OCI-LY7 (cell line): Measurements from ENCODE around the gene INS.

Source experiments
- EZH2phosphoT487 ChIP-seq: fragments of 200-600 bp; sonication (generic); IDR thresholded peaks from 2 replicates; pipeline ENCODE4 v1.6.1; 2018; ENCODE audit warnings: low read depth, borderline replicate concordance, mild to moderate bottlenecking, mixed run types, antibody characterized with exemption, low read length, moderate library complexity, mixed read lengths
- TF ChIP-seq, protein P1 (sequence below): fragments of 200-600 bp; sonication (generic); conservative IDR thresholded peaks from 2 replicates; pipeline ENCODE4 v1.5.1; 2014; ENCODE audit warnings: mild to moderate bottlenecking, antibody characterized with exemption, low read length, moderate library complexity, mixed read lengths

- no peak for TF ChIP-seq EZH2phosphoT487
- TF ChIP-seq, protein P1, sequence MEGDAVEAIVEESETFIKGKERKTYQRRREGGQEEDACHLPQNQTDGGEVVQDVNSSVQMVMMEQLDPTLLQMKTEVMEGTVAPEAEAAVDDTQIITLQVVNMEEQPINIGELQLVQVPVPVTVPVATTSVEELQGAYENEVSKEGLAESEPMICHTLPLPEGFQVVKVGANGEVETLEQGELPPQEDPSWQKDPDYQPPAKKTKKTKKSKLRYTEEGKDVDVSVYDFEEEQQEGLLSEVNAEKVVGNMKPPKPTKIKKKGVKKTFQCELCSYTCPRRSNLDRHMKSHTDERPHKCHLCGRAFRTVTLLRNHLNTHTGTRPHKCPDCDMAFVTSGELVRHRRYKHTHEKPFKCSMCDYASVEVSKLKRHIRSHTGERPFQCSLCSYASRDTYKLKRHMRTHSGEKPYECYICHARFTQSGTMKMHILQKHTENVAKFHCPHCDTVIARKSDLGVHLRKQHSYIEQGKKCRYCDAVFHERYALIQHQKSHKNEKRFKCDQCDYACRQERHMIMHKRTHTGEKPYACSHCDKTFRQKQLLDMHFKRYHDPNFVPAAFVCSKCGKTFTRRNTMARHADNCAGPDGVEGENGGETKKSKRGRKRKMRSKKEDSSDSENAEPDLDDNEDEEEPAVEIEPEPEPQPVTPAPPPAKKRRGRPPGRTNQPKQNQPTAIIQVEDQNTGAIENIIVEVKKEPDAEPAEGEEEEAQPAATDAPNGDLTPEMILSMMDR, result no peak
These were observed 10.6 kb upstream of the INS start, which contains the start of gene TH for GRCh38 chr11:2171591-2172003.
